ENCODE measurements around the gene NOL4L. TPM values are rescaled to one million over a fixed set of nuclear protein-coding genes. Genes with fewer than 3 reads are reported as not detected.

NOL4L gene
- total RNA-seq, 1 experiment from 2014 or later = 31.7 TPM

DNA sequence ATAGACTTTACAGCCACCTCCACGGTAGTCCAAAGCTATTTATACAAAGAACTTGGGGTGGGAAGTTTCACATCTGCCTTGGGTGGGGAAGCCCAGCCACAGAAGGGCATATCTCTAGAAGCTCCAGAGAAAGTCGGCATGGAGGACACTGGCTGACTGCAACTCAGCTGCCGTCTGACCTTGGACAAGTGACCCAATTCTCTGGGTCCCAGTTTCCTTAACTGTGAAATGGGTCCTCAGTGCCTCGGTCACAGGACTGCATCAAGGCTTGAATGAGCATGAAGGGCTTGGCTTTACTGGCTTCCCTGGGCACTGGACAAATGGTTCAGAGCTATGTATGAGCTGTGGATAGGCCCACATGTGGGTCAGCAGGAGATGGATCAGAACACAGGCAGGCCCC lies 58.6 kb downstream of the NOL4L start:
- Mint-ChIP-seq H3K4me3 (no peak overlapping the region), H3K27ac (no peak overlapping the region), H3K36me3 (ENCODE audit: insufficient read depth in 1 of 3, low read depth in 3 of 3) (no peaks in the 10 kb centered on the region), H3K4me1 (peaks cover 14 to 26% of the 10 kb centered on the region in 2 experiments), H3K9me3 (no peaks in the 10 kb centered on the region), H3K27me3 (ENCODE audit: low read depth) (peaks cover 43% of the 10 kb centered on the region)
- H3K18ac ChIP-seq (ENCODE audit: insufficient read length, low read depth, low read length) = no peak overlapping the region
- no peak overlapping the region for H2AK5ac ChIP-seq (ENCODE audit: insufficient read length, low read length)
- H3K79me1 ChIP-seq (ENCODE audit: insufficient read depth, low read depth, low read length, poor library complexity, severe bottlenecking) = no peaks in the 10 kb centered on the region
- no peak overlapping the region for H4K8ac ChIP-seq (replicated peaks; ENCODE audit: insufficient read length, low read depth, low read length)
- H3K23me2 ChIP-seq (ENCODE audit: insufficient read length, low read depth, low read length, poor library complexity, severe bottlenecking) = no peaks in the 10 kb centered on the region
- no peaks in the 10 kb centered on the region for H3K27me3 ChIP-seq (ENCODE audit: insufficient read depth, low read length)
- H3K4ac ChIP-seq (ENCODE audit: low read depth, low read length) = no peak overlapping the region
- no peak overlapping the region for H2BK20ac ChIP-seq (ENCODE audit: low read depth, low read length, poor library complexity, severe bottlenecking)
- H3K56ac ChIP-seq (ENCODE audit: insufficient read length, low read depth, low read length) = no peak overlapping the region
- H3K9me3 ChIP-seq (ENCODE audit: control insufficient read depth, low read depth, low read length) = no peaks in the 10 kb centered on the region
- H4K5ac ChIP-seq (ENCODE audit: insufficient read length, low read depth, low read length) = no peak overlapping the region
- H2BK120ac ChIP-seq (ENCODE audit: low read depth, low read length, poor library complexity, severe bottlenecking) = no peak overlapping the region
- no peak for TF ChIP-seq CTCF (conservative IDR thresholded peaks at IDR 0.05)
- H2BK15ac ChIP-seq (ENCODE audit: low read depth, low read length) = no peak overlapping the region
- no peak overlapping the region for H2BK12ac ChIP-seq (ENCODE audit: insufficient read length, low read depth, low read length)
- H4K20me1 ChIP-seq (ENCODE audit: control insufficient read depth, insufficient read depth, insufficient read length) = no peaks in the 10 kb centered on the region
- H4K91ac ChIP-seq (ENCODE audit: insufficient read length, low read depth, low read length) = no peak overlapping the region
- H3K9ac ChIP-seq (ENCODE audit: extremely low read depth, insufficient read length, low read length) = no peak overlapping the region
- no peak overlapping the region for H3K23ac ChIP-seq (ENCODE audit: insufficient read length, low read depth, low read length)
- no CpG with 5 or more reads among the region's 4 CpGs for WGBS (ENCODE audit: extremely low coverage, insufficient read length, low lambda C conversion rate)
- no peak overlapping the region for H3T11ph ChIP-seq (ENCODE audit: low read length)
- H3K79me2 ChIP-seq (ENCODE audit: insufficient read depth, low read length) = no peaks in the 10 kb centered on the region
- no peak overlapping the region for H3K4me2 ChIP-seq (ENCODE audit: insufficient read depth, insufficient read length, low read length)
- H2BK5ac ChIP-seq (ENCODE audit: insufficient read length, low read length) = no peak overlapping the region
- no peak overlapping the region for H2AFZ ChIP-seq (ENCODE audit: low read length)
- H3K14ac ChIP-seq (ENCODE audit: insufficient read depth, low read length) = no peak overlapping the region
- H3K4me1 ChIP-seq (ENCODE audit: insufficient read depth, low read length) = no peaks in the 10 kb centered on the region
- DNase-seq = no peak
- H3K27ac ChIP-seq (ENCODE audit: insufficient read length, low read depth, low read length) = no peak overlapping the region
